ENCODE data around the gene RBM15.

RBM15 gene, protein sequence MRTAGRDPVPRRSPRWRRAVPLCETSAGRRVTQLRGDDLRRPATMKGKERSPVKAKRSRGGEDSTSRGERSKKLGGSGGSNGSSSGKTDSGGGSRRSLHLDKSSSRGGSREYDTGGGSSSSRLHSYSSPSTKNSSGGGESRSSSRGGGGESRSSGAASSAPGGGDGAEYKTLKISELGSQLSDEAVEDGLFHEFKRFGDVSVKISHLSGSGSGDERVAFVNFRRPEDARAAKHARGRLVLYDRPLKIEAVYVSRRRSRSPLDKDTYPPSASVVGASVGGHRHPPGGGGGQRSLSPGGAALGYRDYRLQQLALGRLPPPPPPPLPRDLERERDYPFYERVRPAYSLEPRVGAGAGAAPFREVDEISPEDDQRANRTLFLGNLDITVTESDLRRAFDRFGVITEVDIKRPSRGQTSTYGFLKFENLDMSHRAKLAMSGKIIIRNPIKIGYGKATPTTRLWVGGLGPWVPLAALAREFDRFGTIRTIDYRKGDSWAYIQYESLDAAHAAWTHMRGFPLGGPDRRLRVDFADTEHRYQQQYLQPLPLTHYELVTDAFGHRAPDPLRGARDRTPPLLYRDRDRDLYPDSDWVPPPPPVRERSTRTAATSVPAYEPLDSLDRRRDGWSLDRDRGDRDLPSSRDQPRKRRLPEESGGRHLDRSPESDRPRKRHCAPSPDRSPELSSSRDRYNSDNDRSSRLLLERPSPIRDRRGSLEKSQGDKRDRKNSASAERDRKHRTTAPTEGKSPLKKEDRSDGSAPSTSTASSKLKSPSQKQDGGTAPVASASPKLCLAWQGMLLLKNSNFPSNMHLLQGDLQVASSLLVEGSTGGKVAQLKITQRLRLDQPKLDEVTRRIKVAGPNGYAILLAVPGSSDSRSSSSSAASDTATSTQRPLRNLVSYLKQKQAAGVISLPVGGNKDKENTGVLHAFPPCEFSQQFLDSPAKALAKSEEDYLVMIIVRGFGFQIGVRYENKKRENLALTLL

GRCh38 chr1:110338886-110339406, at the start of gene RBM15:
Gene RBM15, plus strand, starts transcription at chr1:110339377. Its CDS starts 29 bp downstream, at chr1:110339406.
- DNase-seq (ENCODE audit: low read depth in 2 of 2), result peak; percentile 93 to 94

- no peak for DNase-seq (ENCODE audit: low read depth in 2 of 2)
Observed at GRCh38 chr1:110291241-110292030, 47.7 kb upstream of the RBM15 start.

- no peak for DNase-seq (ENCODE audit: low read depth in 2 of 2)
Observed at GRCh38 chr1:110292031-110292741, 47.0 kb upstream of the RBM15 start.

DNA sequence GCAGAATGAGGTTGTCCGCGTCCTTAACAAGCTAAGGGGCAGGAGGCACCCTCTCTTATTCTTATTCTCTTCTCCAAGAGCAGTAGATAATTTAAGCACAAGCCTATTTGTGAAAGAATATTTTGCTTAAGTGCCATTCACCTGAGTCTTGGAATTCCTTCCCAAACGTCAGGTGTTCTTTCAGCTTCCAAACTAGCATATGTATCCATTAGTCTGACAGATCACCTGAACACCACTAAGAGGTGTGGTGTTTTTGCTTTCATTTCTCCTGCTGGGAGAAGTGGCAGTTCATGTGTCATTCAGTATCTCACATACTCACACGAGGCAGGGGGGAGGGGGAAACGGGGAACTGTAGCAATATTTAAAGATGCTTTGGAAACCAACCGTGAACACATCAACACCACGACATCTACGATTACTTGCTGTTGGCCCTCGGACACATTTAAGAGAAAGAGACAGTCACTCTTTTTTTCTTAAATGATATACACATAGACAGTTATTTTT, 45.5 kb upstream of the RBM15 start:
- no peak for DNase-seq (ENCODE audit: low read depth in 2 of 2)

DNA sequence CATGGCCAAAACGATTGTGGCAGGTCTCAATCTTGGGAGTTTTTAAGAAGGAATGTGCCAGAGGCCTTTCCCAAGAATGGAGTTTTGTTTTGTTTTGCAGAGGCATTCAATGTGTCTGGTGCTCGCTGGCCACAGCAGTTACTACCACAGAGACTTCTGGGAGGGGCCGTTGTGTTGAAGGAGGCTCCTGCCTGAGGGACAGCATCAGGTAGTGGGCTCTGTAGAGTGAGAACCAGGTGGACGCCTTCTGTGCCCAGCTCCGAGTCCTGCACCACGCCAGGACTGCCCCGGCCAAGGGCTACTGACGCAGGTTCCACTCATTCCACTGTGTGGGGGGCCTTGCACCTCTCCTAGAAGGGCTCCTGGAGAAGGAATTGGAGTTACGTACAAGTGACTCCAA, 44.9 kb upstream of the RBM15 start:
- no peak for DNase-seq (ENCODE audit: low read depth in 2 of 2)

GRCh38 chr1:110298991-110299390, 40.2 kb upstream of the RBM15 start:
- DNase-seq (ENCODE audit: low read depth in 2 of 2), result no peak

DNA sequence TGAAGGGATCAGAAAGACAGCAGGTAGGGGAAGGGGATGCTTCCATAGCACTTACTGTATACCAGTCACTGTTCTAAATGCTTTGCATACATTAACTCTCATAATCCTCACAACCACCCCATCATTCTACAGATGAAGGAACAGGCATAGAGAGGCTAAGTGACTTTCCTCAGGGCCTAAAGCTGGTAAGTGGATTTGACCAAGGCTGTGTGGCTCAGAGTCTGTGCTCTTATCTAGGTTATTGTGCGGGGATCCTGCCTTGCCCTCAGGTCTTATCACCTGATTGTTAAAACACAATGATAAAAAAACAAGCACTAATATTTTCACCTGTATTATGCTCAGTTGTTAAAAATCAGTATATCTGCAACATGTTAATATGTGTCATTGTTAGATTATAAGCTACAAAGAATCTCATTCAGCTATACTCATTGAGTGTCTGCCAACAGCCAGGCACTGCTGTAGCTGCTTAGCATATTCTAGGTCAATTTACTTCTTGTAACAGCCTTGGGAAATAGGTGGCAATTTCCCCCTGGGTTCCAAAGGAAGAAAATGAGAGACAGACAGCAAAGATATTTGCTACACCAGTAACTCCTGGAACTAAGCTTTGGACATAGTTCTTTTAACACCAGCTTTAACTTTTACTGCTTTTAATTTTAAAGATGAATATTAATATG, 38.6 kb upstream of the RBM15 start:
- DNase-seq (ENCODE audit: low read depth in 2 of 2), result no peak

- no peak for DNase-seq (ENCODE audit: low read depth in 2 of 2)
Observed at GRCh38 chr1:110302836-110303235, 36.3 kb upstream of the RBM15 start.

- DNase-seq (ENCODE audit: low read depth in 2 of 2), result no peak
Observed at GRCh38 chr1:110305900-110306420, 33.2 kb upstream of the RBM15 start.

DNA sequence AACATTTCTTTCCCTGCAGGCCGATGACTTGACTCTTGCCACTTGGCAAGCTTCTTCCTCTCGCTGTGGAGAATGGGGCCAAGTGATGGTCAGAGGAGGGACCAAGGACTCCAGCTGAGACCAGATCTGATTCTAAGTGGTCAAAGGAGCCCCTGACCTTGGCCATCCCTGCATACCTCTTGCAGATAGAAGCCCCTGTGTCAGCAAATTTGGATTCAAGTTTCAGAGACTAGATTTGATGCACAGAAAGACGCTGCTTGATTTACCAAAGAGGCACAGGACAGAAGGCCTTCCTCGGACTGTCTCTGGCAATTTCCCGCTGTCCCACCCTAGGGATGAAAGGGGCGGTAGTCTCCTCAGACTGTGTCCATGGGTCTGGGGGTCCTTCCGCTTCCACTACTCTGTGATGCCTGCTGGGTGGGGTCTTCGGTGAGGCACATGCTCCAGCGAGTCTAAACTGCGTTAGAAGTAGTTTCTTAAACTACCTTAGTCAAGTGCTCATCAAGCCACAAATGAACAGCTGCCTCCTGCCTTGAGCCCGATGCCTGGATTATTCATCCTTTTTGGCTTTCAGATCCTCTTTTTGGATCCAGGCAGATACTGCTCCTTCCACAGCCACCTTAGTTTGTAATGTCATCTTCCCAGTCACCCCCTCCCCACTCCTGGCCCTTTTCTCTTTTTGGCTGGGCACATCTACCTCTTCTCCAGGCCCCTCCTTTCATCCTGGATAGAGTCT, 31.8 kb upstream of the RBM15 start:
- no peak for DNase-seq (ENCODE audit: low read depth in 2 of 2)

GRCh38 chr1:110308247-110308646, 30.9 kb upstream of the RBM15 start:
- DNase-seq (ENCODE audit: low read depth in 2 of 2), result no peak

DNA sequence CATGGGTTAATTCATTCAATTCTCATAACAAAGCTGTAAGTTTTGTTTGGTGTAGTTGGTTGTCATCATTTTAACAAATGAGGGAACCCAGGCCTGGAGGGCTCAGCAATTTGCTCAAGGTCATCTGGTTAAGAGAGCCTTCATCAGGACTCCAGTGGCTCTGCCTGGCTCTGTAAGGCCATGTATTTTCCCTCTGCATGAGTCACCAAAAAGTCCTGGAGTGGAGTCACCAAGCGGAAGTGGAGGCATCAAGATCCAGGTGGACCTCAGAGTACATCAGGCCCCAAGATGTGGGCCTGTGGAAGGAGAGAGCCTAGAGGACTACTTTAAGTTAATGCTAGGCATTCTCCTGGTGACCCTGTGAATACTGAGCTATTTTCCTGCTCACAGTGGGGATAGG, 30.0 kb upstream of the RBM15 start:
- no peak for DNase-seq (ENCODE audit: low read depth in 2 of 2)

DNA sequence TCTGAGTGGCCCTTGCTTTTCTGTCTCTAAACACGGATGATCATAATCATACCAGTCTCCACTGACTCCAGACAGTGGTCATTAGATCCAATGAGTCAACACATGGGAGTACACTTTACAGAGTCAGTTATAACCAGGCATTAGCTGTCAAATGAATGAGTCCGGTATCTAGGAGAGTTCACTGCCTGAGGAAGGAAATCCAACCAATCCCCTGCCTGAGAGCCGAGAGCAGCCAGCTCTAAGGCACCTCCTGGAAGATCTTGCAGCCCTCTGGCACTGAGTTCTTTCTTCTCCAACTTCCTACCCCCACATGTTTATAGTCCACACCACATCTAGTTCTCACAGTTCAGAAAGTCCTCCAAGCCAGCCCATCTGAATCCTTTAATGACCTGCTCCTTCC, 29.4 kb upstream of the RBM15 start:
- no peak for DNase-seq (ENCODE audit: low read depth in 2 of 2)

DNA sequence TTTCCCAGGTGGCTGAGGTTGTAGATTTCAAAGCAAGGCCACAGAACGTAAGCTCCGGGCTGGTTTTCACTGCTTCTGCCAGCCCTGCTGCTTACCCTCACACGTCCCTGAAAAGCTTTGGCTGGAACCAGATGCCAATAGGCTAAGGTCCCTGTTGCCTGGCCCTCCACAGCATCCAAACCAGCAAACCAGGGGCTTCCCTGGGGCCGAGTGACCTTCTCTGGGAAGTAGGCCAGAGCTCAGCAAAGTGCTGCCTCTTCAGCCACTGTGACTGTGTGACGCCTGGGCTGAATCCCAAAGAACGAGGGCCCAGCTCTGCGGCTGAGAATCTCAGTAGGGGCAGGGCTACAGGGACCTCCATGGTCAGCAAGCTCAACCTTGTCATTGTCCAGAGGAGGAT, 28.9 kb upstream of the RBM15 start:
- DNase-seq (ENCODE audit: low read depth in 2 of 2), result no peak

GRCh38 chr1:110312188-110313121, 26.7 kb upstream of the RBM15 start:
- DNase-seq (ENCODE audit: low read depth in 2 of 2), result peak; percentile 44 to 57

GRCh38 chr1:110316735-110317134, 22.4 kb upstream of the RBM15 start:
- no peak for DNase-seq (ENCODE audit: low read depth in 2 of 2)

- DNase-seq (ENCODE audit: low read depth in 2 of 2), result no peak
Observed at GRCh38 chr1:110318046-110318445, 21.1 kb upstream of the RBM15 start.

Measured in stimulated activated CD8-positive, alpha-beta memory T cell treated with anti-CD3 and anti-CD28 coated beads, Interleukin-2, amount 100 ng/mL, for 1 hour (primary cell).